ENCODE data around the gene TTC24.

Gene TTC24

DNA sequence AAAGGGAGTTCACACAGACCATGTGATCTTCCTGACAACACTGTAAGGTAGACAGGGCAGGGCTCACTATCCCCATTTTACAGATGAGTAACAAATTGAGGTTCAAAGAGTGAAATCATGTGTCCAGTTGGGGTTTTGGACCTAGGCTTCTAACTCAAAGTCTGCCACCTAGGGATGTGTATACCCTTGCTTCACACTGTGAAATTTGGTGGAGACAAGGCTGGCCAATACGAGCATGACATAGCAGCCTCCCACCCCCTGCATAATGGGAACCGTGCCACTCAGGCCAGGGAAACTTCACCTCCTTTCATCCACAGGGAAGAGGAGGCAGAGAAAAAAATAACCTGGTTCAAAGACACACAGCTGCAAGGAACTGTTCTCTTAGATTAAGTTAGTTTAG lies 14.0 kb upstream of the TTC24 start:
- H3K36me3 Mint-ChIP-seq = no peaks in the 10 kb centered on the region
- ATAC-seq (ENCODE audit: low read depth) (no peak), DNase-seq (ENCODE audit: low spot score in 2 of 2) (no peak)
- H3K4me3 Mint-ChIP-seq = no peak overlapping the region
- H3K27me3 Mint-ChIP-seq = no peaks in the 10 kb centered on the region
- no peaks in the 10 kb centered on the region for H3K9me3 Mint-ChIP-seq
- H3K4me1 Mint-ChIP-seq = peaks cover 3% of the 10 kb centered on the region
- H3K27ac Mint-ChIP-seq = no peak overlapping the region

DNA sequence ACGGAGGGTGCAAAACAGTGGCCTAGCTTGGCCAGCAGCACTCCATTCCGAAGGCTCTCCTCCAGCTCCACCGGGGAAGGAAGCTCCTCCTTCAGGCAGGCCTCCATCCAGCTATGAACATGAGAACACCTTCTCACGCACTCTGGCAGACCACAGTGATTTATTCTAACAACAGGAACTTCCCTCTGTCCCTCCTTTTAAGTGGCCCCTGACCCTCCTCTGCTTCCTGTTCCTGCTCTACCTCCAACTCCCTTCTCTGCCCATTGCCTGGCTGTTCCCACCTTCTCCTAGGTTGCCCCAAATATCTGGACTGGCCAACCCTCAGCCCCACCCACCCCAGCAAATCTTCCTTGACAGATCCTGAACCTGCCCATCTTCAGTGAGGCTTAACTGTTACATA lies 13.1 kb upstream of the TTC24 start:
- Mint-ChIP-seq H3K27ac (no peak overlapping the region), H3K27me3 (peaks cover 2% of the 10 kb centered on the region)
- no peak for ATAC-seq (ENCODE audit: low read depth)

DNA sequence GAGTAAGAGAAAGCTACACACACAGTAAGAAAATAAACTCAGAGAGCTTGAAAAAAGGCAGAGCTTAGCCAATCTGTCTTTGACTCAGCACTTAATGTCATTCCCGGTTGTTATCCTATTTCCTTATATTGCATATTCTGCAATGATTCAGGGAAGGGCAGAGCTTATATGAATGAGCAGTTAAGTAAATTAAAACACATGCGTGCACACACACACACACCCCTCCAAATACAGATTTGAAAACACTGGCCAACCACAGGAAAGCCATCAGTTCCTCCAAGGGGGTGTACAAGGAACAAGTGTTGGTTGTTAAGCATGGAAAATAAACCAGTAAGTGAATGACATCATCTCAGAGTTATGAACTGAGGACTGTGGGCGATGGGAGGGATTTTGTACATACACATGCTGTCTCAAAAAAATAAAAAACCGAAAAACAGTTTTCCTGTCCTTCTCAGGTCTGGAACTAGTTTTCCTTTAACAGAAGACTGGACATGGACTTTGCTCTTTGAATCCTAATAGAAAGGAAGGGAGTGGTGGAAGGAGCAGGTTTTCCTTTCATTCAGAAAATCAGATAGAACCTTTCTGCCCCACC lies 8.2 kb upstream of the TTC24 start:
- H3K9me3 Mint-ChIP-seq = no peaks in the 10 kb centered on the region
- no peak overlapping the region for H3K27ac Mint-ChIP-seq
- peaks cover 13% of the 10 kb centered on the region for H3K27me3 Mint-ChIP-seq
- peaks cover 8% of the 10 kb centered on the region for H3K4me1 Mint-ChIP-seq
- H3K4me3 Mint-ChIP-seq = no peak overlapping the region
- peaks cover 1% of the 10 kb centered on the region for H3K36me3 Mint-ChIP-seq
- ATAC-seq (ENCODE audit: low read depth) (no peak), DNase-seq (ENCODE audit: low spot score in 2 of 2) (no peak)

More for the DNA sequence above, 13.1 kb upstream of the TTC24 start:
- H3K4me1 Mint-ChIP-seq = peaks cover 3% of the 10 kb centered on the region
- H3K36me3 Mint-ChIP-seq = no peaks in the 10 kb centered on the region
- no peaks in the 10 kb centered on the region for H3K9me3 Mint-ChIP-seq
- DNase-seq (ENCODE audit: low spot score in 2 of 2) = no peak
- no peak overlapping the region for H3K4me3 Mint-ChIP-seq

DNA sequence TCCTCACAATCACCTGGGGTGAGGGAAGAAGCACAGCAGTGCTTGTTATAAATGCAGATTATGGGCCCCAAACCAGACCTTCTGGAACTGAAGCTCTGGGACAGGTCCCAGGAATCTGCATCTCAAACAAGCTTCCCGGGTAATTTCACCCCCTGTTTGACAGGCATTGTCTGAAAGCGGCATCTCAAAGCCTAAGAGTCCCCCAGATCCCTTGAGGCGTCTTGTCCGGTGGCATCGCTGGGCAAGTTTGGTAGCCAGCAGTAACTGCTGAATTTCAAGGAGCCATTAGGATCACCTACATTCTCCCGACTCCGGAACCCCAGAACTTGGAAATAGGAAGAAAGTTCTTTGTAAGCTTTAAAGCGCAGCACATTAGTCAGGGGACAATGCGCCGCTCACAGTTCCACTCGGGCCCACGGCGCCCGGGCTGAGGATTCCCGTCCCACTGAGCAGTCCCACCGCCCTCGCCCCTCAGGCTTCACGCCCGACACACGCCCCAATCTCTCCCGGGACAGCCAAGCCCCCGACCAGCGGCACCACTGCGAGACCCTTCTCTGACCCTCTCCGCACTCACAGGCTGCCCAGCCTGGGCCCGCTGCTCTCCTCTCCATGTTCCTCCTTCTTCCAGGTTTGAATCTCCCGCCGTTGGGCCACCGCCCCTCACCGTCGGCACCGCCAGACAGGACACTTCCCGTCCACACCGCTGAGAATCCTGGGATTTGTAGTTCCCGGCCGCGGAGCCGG lies 7.4 kb upstream of the TTC24 start, which contains the start of gene IQGAP3:
Gene IQGAP3, minus strand, starts transcription at position 647 of the 744 bp plus-strand sequence. Its CDS starts 36 bp downstream, at position 611.
- Mint-ChIP-seq H3K9me3 (no peaks in the 10 kb centered on the region), H3K4me3 (peak within 1 kb of the TSS; percentile 86), H3K27ac (peak within 1 kb of the TSS; percentile 40), H3K4me1 (peaks cover 8% of the 10 kb centered on the region), H3K36me3 (peaks cover 1% of the 10 kb centered on the region), H3K27me3 (peaks cover 13% of the 10 kb centered on the region)
- DNase-seq (ENCODE audit: low spot score in 2 of 2) (peak; percentile 72), ATAC-seq (ENCODE audit: low read depth) (peak; percentile 99)

DNA sequence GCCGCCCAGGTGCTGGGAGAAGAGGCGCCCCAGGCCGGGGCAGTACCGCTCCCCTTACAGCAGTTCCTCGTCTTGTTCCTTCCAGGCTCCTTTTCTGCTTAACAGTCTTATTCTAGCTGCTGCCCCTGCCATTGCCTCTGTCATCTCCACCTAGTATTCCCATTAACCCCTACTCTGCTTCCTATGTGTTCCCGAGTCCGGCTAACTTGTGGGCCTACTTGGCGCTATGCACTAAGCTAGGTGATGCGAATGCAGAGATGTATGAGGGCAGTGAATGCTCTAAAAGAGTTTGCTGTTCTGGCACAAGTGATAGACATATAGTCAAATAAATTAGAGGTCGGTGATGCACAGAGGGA lies 6.9 kb upstream of the TTC24 start:
- Mint-ChIP-seq H3K4me3 (peak overlapping the region; percentile 86), H3K9me3 (no peaks in the 10 kb centered on the region), H3K36me3 (peaks cover 1% of the 10 kb centered on the region), H3K27me3 (peaks cover 13% of the 10 kb centered on the region), H3K4me1 (peaks cover 8% of the 10 kb centered on the region), H3K27ac (peak overlapping the region; percentile 40)
- no peak for ATAC-seq (ENCODE audit: low read depth)
- no peak for DNase-seq (ENCODE audit: low spot score in 2 of 2)

DNA sequence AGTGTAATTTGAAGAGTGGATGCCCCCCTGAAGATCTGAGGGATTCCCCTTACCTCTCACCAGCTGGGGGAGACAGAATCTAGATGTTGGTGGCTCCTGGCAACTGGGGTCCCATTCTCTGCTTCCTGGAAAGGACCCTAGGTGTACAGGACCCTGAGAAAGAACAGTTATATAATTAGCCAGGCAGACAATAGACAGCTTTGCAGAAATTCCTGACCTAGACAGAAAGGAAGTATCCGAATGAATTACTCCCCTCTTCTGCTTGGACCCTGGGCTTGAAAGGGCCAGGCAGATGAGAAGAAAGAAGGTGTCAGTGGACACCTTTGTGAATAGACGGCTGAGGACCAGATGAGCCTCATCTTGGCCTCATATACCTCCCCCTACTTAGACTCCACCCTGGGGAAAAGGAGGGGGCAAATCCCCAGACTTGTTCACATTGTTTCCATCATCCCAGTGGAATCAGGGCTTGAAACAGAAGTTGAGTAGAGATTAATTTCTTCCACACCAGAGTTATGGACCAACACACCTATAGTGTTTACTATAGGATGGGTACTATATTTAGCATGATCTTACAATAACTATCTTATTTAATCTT lies 5.4 kb upstream of the TTC24 start:
- Mint-ChIP-seq H3K27me3 (peaks cover 14% of the 10 kb centered on the region), H3K9me3 (no peaks in the 10 kb centered on the region), H3K4me1 (peaks cover 8% of the 10 kb centered on the region), H3K36me3 (peaks cover 1% of the 10 kb centered on the region), H3K27ac (no peak overlapping the region), H3K4me3 (no peak overlapping the region)
- ATAC-seq (ENCODE audit: low read depth) (no peak), DNase-seq (ENCODE audit: low spot score in 2 of 2) (no peak)

DNA sequence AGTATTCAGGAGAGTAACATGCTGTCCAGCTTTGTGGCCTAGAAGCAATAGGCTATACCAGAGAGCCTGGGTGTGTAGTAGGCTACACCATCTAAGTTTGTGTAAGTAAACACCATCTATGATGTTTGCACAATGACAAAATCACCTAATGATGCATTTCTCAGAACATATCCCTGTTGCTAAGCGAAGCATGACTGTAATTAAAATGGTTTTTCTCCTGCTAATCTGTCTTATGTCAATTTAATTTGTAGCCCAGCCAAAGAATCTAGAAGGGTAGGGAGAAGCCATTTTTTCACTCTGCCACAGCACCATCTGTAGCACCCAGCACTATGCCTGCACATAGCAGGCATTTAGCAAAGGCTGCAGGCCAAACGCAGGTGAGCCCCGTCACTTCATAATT lies 2.0 kb upstream of the TTC24 start:
- Mint-ChIP-seq H3K9me3 (no peaks in the 10 kb centered on the region), H3K4me1 (peaks cover 17% of the 10 kb centered on the region), H3K27ac (no peak overlapping the region), H3K4me3 (no peak overlapping the region), H3K36me3 (no peaks in the 10 kb centered on the region), H3K27me3 (peaks cover 9% of the 10 kb centered on the region)
- no peak for DNase-seq (ENCODE audit: low spot score in 2 of 2)
- no peak for ATAC-seq (ENCODE audit: low read depth)

DNA sequence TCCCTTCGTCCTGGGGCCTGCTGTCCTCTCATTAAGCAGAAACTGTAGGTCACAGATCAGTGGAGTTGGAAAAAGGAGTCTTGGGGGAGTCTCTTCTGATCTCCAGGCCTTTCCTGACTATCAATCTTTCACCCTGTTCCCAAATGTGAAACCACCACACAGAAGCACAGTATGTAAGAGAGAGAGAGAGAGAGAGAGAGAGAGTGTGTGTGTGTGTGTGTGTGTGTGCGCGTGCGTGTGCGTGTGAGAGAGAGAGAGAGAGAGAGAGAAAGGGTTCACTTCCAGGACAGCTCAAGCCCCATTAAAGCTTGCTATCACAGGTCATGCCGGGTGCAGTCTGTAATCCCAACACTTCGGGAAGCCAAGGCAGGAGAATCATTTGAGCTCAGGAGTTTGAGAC lies 1.5 kb upstream of the TTC24 start:
- Mint-ChIP-seq H3K9me3 (no peaks in the 10 kb centered on the region), H3K4me3 (no peak overlapping the region), H3K27ac (no peak overlapping the region), H3K27me3 (peaks cover 4% of the 10 kb centered on the region), H3K36me3 (no peaks in the 10 kb centered on the region), H3K4me1 (peaks cover 18% of the 10 kb centered on the region)
- ATAC-seq (ENCODE audit: low read depth) (no peak), DNase-seq (ENCODE audit: low spot score in 2 of 2) (no peak)

DNA sequence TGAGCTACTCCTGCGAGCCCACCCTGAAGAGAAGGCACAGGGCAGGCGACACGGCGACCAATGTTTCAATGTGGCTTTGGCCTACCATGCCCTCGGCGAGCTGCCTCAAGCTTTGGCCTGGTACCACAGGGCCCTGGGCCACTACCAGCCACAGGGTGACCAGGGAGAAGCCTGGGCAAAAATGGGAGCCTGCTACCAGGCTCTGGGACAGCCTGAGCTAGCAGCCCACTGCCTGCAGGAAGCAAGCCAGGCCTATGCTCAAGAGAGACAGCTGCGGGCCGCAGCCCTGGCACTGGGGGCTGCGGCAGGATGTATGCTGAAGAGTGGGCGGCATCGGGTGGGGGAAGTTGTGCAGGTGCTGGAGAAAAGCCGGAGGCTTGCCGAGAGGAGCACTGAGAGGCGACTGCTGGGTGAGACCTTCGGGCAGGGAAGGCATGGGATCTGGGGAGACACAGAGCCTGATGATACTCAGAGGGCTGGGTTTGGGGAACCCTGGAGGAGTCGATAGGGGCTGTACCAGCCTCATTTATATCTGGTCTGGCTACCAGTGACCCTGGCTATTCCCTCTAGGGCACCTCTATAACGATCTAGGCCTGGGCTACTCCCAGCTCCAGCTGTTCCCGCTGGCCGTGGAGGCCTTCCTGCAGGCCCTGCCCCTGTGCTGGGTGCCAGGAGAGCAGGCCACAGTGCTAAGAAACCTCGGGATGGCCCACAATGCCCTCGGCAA lies 2.3 kb downstream of the TTC24 start:
- H3K4me1 Mint-ChIP-seq = peaks cover 27% of the 10 kb centered on the region
- DNase-seq (ENCODE audit: low spot score in 2 of 2) = peak in 1 of 2 donors; percentile 23

DNA sequence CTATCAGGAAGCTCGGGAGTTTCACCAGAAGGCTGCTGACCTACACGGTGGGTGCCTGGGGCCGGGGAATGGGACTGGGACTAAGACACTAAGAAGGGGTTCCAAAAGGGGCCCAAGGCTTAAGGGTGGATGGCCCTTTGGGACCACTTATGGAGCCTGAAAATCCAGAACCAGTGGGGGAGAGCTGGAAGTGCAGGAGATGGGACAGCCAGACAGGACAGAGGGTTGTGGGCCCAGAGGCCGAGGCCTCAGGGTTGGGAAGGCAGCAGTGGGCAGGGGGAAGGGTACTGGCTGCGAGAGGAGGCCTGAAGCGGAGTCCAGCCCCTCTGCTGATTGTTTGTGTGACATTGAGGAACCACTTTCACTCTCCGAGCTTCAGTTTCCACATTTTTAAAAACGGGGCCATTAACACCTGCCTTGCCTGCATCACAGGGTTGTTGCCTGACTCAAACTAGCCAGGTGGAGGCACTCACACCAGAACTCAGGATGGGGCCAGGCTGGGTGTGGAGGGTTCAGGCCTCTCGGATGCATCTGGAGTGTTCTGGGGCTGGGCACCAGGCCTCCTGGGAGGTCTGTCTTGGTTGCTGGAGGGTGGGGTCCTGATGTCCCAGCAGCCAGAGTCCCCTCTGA lies 3.0 kb downstream of the TTC24 start:
- H3K27ac Mint-ChIP-seq = peak overlapping the region; percentile 94
- H3K36me3 Mint-ChIP-seq = peaks cover 3% of the 10 kb centered on the region
- ATAC-seq (ENCODE audit: low read depth) = peak; percentile 67
- H3K4me3 Mint-ChIP-seq = peak overlapping the region; percentile 90
- peak in 1 of 2 donors; percentile 28 for DNase-seq (ENCODE audit: low spot score in 2 of 2)
- peaks cover 1% of the 10 kb centered on the region for H3K27me3 Mint-ChIP-seq
- H3K4me1 Mint-ChIP-seq = peaks cover 27% of the 10 kb centered on the region
- H3K9me3 Mint-ChIP-seq = no peaks in the 10 kb centered on the region

More for the DNA sequence above, 2.3 kb downstream of the TTC24 start:
- peaks cover 3% of the 10 kb centered on the region for H3K36me3 Mint-ChIP-seq
- H3K27ac Mint-ChIP-seq = peak overlapping the region; percentile 94
- H3K9me3 Mint-ChIP-seq = no peaks in the 10 kb centered on the region
- ATAC-seq (ENCODE audit: low read depth) = peak; percentile 75
- peak overlapping the region; percentile 90 for H3K4me3 Mint-ChIP-seq
- peaks cover 1% of the 10 kb centered on the region for H3K27me3 Mint-ChIP-seq

DNA sequence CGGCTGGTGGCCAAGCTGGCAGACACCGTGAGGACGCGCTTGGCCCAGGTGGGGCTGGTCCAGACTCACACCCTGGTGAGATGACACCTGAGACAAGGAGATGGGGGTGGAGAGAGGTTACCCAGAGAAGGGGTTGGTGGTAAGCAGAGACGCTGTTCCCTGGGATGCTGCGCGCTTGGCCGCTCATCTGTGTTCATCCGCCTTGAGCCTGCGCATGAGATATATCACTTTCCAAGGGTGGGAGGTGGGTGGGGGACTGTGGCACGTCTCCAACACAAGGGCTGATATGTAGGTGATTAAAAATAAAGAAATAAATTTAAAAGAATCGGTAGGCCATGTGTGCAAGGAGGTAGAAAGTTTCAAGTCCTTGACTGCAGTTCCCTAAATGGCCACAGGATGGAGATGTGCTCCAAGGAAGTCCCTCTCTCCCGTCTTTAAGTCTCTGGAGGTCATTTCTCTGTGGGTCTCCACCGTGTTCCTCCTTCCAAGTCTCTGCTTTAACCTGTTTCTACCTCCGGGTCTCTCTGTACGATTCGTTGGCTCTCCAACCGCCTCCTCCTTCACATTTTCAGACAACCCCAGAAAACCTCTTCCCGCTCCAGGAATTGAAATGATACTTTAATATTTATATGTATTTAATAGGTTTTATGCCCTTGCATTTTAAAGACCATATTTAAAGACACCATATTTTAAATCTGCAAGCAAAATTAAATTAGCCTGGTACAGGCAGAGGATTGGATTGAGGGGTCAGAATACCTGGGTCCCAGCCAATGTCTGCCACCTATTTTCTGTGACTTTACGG lies 4.5 kb downstream of the TTC24 start:
- Mint-ChIP-seq H3K27me3 (no peaks in the 10 kb centered on the region), H3K4me1 (peaks cover 27% of the 10 kb centered on the region), H3K9me3 (no peaks in the 10 kb centered on the region), H3K27ac (peak overlapping the region; percentile 94), H3K36me3 (peaks cover 3% of the 10 kb centered on the region), H3K4me3 (peak overlapping the region; percentile 32)
- DNase-seq (ENCODE audit: low spot score in 2 of 2) (peak; percentile 74 to 78), ATAC-seq (ENCODE audit: low read depth) (peak; percentile 39)

DNA sequence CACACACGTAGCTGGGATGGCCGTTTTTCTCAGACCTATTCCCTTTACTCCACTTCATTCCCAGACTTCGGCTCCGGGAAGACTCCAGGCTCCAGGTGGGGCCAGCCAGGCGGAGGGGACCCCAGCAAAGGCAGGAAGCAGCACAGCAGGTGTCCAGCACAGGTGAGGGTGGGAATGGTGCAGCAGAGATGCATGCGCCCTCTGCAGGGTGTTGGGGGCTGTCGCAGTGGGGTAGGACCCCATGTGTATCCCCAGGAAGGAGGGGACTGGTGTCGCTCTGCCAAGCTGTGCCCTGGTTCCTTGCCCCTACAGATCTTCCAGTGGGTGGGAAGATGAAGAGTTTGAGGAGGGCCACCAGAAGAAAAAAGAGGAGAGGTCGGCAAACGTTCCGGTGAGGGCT lies 5.3 kb downstream of the TTC24 start:
- H3K4me1 Mint-ChIP-seq = peaks cover 27% of the 10 kb centered on the region
- ATAC-seq (ENCODE audit: low read depth) = no peak
- no peak for DNase-seq (ENCODE audit: low spot score in 2 of 2)
- no peak overlapping the region for H3K4me3 Mint-ChIP-seq
- peaks cover 3% of the 10 kb centered on the region for H3K36me3 Mint-ChIP-seq
- no peaks in the 10 kb centered on the region for H3K9me3 Mint-ChIP-seq
- no peaks in the 10 kb centered on the region for H3K27me3 Mint-ChIP-seq
- H3K27ac Mint-ChIP-seq = no peak overlapping the region

DNA sequence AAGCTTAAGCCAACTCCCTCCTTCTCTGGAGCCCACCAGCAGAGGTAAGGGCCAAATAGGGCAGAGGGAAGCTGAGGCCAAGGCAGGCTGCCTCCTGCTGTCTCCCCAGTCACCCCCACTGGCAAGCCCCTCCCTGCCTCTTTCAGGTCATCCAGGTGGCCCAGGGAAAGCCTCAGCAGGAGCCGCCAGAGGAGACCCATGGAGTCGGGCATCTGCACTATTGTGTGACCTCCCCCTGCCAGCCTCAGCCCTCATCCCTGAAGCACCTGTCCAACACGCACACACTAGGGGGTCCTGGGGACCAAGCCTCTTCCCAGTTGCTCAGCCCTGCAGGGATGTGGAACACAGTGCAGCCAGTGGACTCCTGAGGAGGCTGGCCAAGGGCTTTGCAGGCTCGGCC lies 6.8 kb downstream of the TTC24 start:
- Mint-ChIP-seq H3K4me1 (peaks cover 29% of the 10 kb centered on the region), H3K9me3 (no peaks in the 10 kb centered on the region), H3K27ac (no peak overlapping the region), H3K4me3 (no peak overlapping the region), H3K36me3 (peaks cover 3% of the 10 kb centered on the region), H3K27me3 (no peaks in the 10 kb centered on the region)
- ATAC-seq (ENCODE audit: low read depth) (no peak), DNase-seq (ENCODE audit: low spot score in 2 of 2) (no peak)
